HT1080 (cell line): Measurements from ENCODE around the gene DMD. TPM values are rescaled to one million over a fixed set of nuclear protein-coding genes. Genes with fewer than 3 reads are reported as not detected.
A peak's percentile ranks its signal among the peaks of the same experiment; 100 is the strongest.

Source experiments
- DNase-seq: peaks from one replicate; pipeline ENCODE4 v3.0.0-alpha.2; 2015; ENCODE audit warnings: low read depth
- total RNA-seq: library from RNA; depleted of rRNA; stranded (reverse); fragments of >200 nt; shearing (Covaris generic); gene quantifications from 2 replicates; pipeline ENCODE4 v1.2.3, GENCODE V29; 2014

DMD gene
- total RNA-seq, 1 experiment from 2014 or later = 4.0 TPM

DNA sequence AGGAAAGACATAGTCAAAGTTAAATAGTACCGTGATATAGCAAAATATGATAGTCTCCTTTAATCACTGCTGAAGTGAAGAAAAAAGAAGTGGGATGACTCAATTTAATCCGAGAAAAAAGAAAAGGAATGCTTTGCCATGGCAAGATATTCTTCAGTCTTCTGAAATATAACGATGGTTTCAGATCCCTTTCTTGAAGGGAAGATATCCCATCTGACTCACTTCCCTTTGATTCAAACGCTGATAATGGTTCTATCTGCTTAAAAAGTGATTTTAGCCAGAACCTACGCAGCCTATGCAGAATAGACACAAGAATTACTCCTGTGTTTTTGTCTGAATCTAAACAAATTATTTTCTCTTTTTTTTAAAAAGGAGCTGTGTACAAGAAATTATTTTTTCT lies 2071.4 kb downstream of the DMD start:
- no peak for DNase-seq

DNA sequence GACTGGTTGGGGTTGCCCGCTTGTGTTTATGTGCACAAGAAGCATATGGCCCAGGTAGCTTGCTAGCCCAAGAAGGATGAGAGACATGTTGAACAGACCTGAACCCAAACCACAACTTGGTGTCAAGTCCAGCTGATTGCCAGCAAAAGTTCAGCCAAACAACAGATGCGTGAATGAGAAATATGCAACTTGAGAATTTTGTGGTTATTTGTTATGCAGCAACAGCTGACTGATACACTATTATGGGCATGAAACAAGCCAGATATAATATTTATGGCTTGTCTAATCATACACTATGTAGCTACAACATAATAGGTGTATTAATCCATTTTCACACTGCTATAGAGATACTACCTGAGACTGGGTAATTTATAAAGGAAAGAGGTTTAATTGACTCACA lies 2073.2 kb downstream of the DMD start:
- DNase-seq = no peak

- no peak for DNase-seq
Observed at GRCh38 chrX:31136144-31136611, 2075.2 kb downstream of the DMD start.

- DNase-seq = no peak
Observed at GRCh38 chrX:31132821-31133241, 2078.5 kb downstream of the DMD start.

DNA sequence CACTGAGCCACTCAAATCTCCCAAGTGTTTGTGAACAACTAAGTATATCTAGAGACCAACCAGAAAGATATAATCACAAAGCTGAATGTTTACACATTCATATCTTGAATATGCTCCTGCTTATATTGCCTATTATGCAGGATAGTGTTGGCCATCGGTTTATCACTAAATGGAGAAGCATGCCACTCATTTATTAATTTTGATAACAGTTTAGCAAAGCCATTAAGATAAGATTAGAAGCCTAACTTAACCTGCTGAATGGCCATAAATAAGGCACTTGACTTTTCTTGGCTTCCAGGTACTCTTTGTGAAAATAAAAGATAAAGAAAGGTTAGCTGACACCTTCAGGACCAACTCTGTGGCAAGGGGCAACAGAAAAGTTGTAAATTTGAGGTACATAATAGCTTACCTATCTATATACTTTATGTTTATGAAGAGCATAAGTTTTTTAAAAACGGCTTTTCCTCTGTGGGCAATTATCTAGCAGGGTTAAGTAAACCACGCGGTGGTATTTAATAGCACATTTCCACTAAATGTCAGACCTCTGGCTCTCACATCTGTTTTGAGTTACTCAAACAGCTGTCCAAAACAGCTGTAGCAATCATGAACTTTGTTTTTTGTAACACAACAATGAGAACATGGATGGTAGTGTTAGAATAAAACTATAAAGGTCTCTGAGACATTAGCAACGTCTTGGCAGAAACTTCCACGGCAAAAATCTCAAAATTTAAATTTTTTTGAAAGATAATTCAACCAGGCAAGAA lies 2080.7 kb downstream of the DMD start:
- no peak for DNase-seq

DNA sequence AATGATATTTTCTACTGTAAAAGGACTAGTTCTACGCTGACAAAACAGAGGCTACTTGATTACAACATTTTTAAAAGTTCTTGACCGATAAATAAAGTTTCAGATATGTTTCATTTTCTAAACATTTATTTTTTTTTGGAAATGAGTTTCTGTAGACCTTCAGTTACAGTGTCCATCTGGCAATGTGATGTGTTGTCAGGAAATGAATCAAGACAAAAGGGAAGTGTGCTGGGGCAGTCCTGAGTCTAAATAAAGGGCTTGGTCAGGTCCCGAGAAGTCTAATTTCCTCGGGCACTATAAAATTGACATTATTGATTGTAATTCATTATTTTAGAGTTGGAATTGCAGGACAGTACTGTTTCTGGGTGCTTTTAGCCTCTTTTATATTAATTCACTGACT lies 2082.5 kb downstream of the DMD start:
- DNase-seq = peak; percentile 1

DNA sequence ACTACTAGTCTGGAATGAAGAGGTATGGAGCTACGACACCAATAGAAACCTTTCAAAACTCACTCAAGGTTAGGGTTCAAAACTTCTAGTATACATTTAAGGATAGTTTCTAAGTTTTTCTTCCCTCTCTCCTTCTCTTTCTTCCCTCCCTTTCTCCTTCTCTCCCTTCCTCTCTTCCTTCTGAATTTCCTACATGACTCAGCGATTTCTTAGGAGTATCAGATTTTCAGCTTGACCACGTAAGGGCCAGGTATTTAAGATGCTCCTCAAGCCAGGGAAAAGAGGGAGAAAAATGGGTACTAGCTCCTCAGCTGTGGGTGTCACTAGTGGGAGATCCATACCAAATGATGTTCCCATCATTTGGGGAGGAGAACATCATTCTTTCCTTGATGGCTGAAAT lies 2083.6 kb downstream of the DMD start:
- no peak for DNase-seq

DNA sequence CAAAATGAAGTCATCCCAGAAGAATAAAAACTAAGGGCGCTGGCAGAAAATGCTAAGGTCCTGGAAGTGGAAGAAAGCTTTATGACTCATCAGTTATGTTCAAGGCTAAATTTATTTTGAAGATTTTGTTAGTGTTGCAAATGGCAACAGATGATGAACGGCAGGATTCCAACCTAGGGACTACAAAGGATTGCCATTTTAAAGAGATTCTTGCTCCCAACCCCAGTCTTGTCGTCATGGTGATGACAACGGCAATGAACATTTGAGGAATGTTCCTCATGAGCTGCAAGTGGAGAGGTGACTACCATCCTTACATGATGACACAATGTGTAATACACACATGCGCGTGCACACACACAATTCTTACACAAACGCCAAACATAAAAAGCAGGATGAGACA lies 2085.1 kb downstream of the DMD start:
- DNase-seq = no peak

DNA sequence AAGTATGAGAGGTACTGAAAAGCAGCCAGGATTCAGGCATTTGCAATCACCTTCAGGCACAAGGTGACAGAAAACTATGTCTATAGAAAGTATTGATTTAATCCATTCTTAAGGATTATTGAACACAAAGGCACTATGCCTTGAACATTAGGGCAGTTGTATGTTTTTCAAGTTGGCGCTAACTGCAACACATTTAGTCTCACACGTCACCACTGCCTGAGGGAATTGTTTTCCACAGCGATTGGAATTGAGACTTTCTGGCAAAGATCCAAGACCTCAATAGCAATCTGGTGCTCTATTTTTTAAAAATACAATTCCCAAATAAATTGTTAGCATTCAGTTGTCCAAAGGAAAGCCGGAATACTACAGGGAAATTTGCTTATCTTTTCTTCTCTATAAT lies 2086.8 kb downstream of the DMD start:
- DNase-seq = no peak

GRCh38 chrX:31123335-31123734 lies 2088.0 kb downstream of the DMD start:
- DNase-seq = no peak

DNA sequence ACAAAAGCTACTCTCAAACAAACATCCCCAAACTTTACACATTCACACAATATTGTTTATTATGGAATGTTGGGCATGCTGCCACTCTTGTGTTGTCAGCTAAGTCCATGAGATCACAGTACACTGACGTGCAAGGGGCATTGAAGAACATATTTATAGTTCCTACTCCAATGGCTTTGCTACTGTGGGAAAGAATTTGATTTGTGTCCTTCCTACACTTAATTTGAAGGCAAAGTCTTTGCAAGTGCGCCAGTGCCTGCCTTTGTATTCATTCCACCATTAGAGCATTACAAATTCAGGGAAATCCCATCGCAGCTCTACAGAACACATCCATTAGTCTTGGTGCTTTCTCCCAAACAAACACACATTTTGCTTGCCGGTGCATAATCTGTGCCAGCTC lies 2094.1 kb downstream of the DMD start:
- DNase-seq = no peak

DNA sequence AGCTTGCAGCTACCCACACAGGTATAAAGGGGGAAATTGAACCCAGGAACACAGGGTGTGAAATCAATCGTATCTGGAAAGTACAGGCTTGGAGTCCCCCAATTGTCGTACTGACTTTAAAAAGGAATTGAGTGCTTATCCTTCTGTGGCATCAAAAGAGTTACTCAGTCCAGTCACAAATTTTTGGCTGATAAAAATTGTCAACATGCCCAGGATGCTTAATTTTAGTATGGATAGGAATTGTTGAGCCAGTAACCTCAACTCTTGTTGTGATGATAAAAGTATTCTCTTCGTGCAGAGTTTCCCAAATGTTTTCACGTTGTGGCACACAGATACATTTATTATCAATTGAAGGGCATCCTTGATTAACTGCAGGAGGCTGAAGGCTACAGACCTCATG lies 2096.0 kb downstream of the DMD start:
- no peak for DNase-seq

DNA sequence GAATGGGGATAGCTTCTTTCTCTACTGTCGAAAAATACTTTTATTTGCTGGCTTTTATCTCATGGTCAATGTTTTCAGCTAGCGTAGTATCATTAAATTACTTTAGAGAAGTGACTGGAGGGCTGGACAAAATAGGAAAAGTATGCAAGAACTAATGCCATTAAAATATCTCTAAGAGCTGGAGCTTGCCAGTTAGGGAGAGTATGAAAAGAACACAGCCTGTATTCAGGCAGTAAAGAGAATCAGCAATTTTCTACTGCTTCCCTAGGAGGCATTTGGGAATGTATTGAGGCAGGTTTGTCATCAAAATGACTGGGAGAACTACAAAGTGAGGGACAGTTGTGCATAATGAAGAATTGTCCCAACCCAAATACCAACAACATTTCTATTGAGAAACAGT lies 2096.5 kb downstream of the DMD start:
- no peak for DNase-seq

- DNase-seq = peak; percentile 8
Observed at GRCh38 chrX:31112226-31112999, 2098.9 kb downstream of the DMD start.

DNA sequence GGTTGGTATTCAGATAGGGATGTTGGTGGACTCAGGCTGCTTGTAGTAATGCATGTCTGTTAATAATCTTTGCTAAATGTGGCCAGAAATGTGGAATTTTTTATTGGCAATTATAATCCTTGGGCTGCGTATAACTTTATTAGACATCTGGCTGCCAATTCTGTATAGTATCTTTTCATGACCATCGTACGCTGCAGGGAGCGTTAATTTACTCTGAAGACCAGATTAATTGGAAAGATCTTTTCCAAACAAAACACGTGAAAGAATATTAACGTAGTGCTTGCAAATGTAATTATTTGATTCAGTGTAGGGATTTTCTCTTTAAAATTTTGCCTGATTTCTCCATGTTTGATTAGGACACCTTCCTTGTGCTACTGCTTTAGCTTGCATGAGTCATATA lies 2100.7 kb downstream of the DMD start:
- DNase-seq = no peak

DNA sequence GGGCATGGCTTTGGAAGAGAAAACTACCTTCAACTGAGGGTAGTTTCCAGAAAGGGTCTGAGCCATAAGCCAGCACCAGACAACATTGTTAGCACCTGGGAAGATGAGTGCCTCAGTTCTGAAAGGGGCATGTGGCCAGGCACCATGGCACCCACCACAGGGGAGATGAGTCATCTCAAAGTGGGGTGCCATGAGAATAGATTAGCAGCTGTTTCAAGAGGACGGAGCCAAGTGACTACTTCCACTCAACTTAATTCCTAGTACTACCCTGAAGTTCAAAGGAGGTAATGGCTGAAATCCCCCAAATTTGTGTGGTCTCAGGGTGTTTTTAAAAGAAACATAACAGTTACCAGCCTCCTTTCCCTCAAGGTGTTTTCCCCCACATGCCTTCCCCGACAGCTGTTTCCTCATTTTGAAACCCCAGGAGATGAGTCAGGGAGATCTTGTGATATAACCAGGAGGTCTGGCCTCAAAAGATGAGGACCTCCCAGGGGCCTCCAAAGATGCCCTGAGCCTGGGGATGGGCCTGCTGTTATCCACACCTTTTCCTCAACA lies 2111.7 kb downstream of the DMD start:
- peak; percentile 44 for DNase-seq

DNA sequence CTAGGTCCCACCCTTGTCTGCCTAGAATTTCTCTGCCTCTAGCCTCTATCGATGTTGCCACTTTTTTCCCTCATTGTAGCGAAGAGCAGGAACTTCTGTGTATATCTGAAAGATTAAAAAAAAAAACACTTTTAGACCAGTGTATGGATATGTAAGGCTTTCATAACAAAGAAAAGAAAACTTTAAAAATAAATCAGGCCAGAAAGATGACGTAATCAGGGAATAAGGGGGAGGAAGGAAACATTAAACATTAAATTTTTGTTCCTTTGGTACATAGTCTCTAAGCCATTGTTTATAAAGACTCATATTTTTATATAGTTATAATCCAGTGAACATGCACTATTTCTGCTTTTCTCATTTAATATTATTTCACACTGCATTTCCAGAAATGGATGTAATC lies 2113.3 kb downstream of the DMD start:
- no peak for DNase-seq

DNA sequence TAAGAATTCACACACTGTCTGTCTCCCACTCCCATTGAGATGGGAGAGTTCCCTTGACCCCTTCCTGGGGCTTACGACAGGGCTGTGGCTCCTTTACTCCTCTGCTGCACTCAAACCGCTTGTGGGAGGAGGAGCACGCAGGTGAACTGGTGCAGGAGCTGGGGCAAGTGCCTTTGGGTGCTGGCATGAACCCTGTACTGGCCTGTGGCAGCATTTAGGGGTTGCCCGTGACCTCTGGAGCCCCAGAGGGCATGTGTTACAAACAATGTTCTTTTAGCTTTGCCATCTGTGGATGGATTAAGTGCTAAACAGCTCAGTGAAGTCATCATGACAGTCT lies 2117.7 kb downstream of the DMD start:
- DNase-seq = no peak

DNA sequence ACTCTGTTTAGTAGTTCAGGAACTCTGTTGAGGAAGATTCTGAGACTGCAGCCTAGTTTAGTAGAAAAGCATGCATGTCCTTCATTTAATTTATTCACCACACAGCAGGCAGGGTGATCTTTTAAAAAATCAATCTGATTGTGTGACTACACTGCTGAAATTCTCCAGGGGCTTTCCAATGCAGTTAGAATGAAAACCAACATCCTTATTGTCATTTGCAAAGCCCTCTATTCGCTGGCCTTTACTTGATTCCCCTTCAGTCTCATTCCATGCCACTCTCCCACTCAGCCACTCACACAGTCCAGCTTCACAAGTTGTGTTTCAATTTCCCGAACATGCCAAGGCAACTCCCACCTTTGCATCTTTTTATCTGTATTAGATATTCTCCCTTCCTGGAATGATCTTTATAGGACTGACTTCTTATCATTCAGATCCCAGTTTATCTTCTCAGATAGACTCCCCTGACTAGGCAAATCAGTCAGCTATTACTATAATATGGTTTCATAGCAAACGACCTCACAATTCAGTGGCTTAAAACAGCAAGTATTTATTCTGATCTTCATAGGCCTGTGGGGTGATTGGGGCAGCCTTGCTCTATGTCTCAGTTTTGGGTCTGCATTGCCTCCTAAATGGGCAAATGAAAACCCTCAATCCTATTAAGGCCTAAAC lies 2118.2 kb downstream of the DMD start:
- DNase-seq = no peak

DNA sequence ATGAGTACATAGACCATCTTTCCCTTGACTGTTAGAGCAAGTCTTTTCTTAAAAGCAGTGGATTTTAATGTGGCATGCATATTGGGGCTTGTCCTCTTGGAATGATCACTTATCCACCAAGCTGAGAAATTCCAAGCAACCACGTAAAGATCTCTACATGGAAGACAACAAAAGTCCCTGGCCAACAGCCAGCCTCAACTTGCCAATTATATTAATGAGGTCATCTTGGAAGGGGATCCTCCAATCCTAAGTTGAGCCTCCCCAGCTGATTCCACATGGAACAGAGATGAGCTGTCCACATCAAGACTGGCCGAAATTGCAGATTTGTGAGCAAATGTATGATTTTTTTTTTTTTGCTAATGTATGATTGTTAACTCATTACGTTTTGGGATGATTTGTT lies 2118.9 kb downstream of the DMD start:
- DNase-seq = no peak

DNA sequence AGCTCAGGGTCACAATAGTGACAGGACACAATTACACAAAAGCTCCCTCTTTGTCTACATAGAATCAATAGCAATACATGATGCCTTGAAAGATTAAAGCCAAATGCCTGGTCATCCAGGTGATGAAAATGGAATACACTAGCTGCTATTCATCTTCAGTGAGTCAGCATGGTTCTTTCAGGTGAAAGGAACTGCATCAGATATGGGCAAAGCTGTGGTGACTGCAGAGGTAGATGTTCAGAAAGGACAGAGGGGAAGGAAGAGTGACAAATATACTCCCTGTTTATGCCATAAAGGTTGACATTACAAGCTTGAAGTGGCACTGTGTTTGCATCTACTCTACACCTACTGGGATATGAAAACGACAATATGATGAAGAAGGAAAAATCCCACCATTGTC lies 2119.5 kb downstream of the DMD start:
- DNase-seq = no peak

DNA sequence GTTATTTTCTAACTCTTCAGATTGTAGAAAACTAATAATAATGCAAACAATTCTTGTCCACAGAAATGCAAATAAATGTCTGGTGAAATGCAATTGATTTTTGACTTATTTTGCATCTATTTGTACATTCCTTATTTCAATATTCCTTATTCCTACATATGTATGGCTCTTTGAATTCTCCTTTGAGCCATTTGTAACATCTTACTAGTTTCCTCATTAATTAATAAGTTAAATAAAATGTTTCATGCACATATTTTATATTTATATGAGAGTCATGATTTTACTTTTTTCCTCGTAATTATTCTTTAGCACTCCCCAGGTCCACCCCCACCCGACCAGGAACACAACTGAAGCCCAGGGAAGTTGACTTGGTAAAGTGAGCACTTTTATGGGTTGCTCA lies 2136.8 kb downstream of the DMD start:
- no peak for DNase-seq
